ENCODE data around the gene GCNT2.
"Not testable (repeated sequence)": the region's sequence is repeated elsewhere in the genome, so short reads cannot be mapped to it uniquely, and the experiment has no call there.

GCNT2 gene

DNA sequence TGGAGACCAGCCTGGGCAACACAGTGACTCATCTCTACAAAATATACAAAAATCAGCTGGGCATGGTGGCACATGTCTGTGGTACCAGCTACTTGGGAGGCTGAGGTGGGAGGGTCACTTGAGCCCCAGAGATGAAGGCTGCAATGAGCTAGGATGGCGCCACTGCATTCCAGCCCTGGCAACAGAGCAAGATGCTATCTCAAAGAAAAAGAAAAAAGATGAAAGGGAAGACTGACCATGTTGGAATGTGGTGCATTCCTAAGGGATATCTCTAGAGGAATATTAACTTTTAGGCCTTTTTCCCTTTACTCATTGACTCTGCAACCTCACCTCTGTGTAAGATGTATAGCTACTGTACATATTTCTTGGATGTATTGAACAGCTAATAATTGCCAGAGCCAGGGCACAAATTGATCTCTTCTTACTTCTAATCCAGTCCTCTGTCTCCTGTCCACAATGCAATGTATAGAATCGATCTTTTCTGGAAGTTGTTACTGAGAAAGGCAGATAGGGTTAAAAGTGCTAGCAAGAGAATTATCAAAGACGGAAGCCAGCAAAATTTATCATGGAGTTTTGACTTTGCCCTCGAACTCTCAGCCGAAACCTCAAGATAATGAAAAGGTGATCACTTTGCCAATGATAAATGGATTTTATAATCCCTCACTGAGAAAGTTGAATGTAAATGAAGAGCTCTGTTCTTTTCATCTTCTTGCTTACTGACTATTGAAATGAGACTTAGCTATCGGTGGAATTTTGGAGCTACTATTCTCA lies 46.3 kb downstream of the GCNT2 start:
- H3K27me3 ChIP-seq (ENCODE audit: insufficient read depth, low read length), result no peaks in the 10 kb centered on the region
- H3K36me3 ChIP-seq (ENCODE audit: insufficient read depth, low read depth, low read length), result peaks cover 49% of the 10 kb centered on the region
- no peaks in the 10 kb centered on the region for H3K9me3 ChIP-seq (ENCODE audit: insufficient read depth, low read depth, low read length)
- no peak overlapping the region for H3K9ac ChIP-seq (ENCODE audit: low read depth, low read length)
- H3K4me1 ChIP-seq (ENCODE audit: insufficient read depth, low read length), result no peaks in the 10 kb centered on the region; the same call in 1 of the 2 replicates
- no peak overlapping the region for H3K4me3 ChIP-seq (ENCODE audit: low read length)
- H3K27ac ChIP-seq (ENCODE audit: low read length), result no peak overlapping the region

DNA sequence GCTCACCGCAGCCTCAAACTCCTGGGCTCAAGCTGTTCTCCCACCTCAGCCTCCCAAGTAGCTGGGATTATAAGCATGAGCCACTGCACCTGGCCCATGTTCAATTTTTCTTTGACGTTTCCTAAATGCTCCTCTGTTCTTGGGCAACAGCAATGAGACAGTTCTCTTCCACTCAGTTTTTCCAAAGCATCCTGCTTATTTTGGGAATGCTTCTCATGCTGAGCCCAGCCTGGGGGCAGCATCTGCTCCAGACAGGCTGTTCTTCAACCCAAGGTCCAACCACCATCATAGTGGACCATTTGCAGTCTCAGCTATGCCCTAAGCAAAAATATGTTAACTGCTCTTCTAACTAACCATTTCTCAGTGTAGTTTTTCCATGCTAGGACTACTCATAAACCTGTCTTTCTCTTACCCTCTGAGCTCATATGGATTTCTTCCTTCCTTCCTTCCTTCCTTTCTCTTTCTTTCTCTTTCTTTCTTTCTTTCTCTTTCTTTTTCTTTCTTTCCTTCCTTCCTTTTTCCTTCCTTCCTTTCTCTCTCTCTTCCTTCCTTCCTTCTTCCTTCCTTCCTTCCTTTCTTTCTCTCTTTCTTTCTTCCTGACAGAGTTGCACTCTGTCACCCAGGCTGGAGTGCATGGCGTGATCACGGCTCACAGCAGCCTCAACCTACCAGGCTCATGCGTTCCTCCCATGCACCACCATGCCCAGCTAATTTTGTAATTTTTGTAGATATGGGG lies 48.4 kb downstream of the GCNT2 start:
- H3K9ac ChIP-seq (ENCODE audit: low read depth, low read length), result no peak overlapping the region
- no peaks in the 10 kb centered on the region for H3K9me3 ChIP-seq (ENCODE audit: insufficient read depth, low read depth, low read length)
- H3K4me3 ChIP-seq (ENCODE audit: low read length), result no peak overlapping the region
- no peaks in the 10 kb centered on the region for H3K27me3 ChIP-seq (ENCODE audit: insufficient read depth, low read length)
- peaks cover 45% of the 10 kb centered on the region for H3K36me3 ChIP-seq (ENCODE audit: insufficient read depth, low read depth, low read length)
- peaks cover 12% of the 10 kb centered on the region for H3K4me1 ChIP-seq (ENCODE audit: insufficient read depth, low read length)
- H3K27ac ChIP-seq (ENCODE audit: low read length), result no peak overlapping the region

DNA sequence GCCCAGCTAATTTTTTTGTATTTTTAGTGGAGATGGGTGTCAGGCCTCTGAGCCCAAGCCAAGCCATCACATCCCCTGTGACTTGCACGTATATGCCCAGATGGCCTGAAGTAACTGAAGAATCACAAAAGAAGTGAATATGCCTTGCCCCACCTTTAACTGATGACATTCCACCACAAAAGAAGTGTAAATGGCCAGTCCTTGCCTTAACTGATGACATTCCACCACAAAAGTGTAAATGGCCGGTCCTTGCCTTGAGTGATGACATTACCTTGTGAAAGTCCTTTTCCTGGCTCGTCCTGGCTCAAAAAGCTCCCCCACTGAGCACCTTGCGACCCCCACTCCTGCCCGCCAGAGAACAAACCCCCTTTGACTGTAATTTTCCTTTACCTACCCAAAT lies 54.4 kb downstream of the GCNT2 start:
- H3K4me3 ChIP-seq (ENCODE audit: low read length); H3K27ac ChIP-seq (ENCODE audit: low read length); H3K9ac ChIP-seq (ENCODE audit: low read depth, low read length); H3K9me3 ChIP-seq (ENCODE audit: insufficient read depth, low read depth, low read length); H3K27me3 ChIP-seq (ENCODE audit: insufficient read depth, low read length): not testable (repeated sequence)
- H3K4me1 ChIP-seq (ENCODE audit: insufficient read depth, low read length), result peaks cover 24% of the 10 kb centered on the region
- H3K36me3 ChIP-seq (ENCODE audit: insufficient read depth, low read depth, low read length), result peaks cover 11% of the 10 kb centered on the region

DNA sequence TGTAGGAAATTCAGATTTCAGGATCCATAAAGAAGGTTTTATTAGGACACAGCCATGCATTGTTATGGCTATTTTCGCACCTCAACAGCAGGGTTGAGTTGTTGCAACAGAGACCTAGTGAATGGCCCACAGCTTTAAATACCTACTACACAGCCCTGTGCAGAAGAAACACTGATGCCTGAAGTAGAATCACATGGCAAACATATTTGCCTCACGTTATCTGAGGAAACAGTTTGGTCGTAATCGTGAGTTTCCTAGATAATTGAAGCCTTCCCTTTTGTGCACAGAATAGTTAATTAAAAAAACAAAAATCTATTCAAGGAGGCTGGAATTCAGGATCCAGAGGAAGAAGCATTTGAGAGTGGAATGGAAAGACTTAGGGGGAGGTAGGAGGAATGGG lies 55.1 kb downstream of the GCNT2 start:
- Histone ChIP-seq H3K36me3 (ENCODE audit: insufficient read depth, low read depth, low read length) (peaks cover 11% of the 10 kb centered on the region), H3K27me3 (ENCODE audit: insufficient read depth, low read length) (no peaks in the 10 kb centered on the region), H3K9ac (ENCODE audit: low read depth, low read length) (no peak overlapping the region), H3K4me3 (ENCODE audit: low read length) (no peak overlapping the region), H3K4me1 (ENCODE audit: insufficient read depth, low read length) (peaks cover 27% of the 10 kb centered on the region), H3K9me3 (ENCODE audit: insufficient read depth, low read depth, low read length) (no peaks in the 10 kb centered on the region), H3K27ac (ENCODE audit: low read length) (no peak overlapping the region)

DNA sequence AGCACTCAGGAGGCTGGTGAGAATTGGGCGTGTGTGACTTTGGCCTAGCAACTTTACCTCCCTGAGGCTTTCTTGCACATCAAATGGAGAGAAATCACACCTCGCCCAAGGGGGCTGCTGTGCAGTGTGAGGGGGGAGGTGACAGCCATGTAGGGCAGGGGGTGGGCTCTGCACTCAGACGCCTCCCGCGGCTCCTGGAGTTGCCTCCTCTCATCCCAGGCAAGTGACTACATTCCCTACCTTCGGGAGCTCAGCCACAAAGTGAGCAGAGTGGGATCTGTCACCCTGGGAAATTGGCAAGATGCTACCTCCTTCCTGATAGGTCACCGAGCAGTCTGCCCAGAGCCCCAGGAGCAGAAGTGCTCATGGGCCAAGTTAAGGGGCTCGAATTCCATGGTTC lies 56.0 kb downstream of the GCNT2 start:
- peaks cover 11% of the 10 kb centered on the region for H3K36me3 ChIP-seq (ENCODE audit: insufficient read depth, low read depth, low read length)
- H3K9me3 ChIP-seq (ENCODE audit: insufficient read depth, low read depth, low read length), result no peaks in the 10 kb centered on the region
- no peak overlapping the region for H3K9ac ChIP-seq (ENCODE audit: low read depth, low read length)
- H3K4me3 ChIP-seq (ENCODE audit: low read length), result no peak overlapping the region
- no peak overlapping the region for H3K27ac ChIP-seq (ENCODE audit: low read length)
- peaks cover 27% of the 10 kb centered on the region for H3K4me1 ChIP-seq (ENCODE audit: insufficient read depth, low read length)
- no peaks in the 10 kb centered on the region for H3K27me3 ChIP-seq (ENCODE audit: insufficient read depth, low read length)

DNA sequence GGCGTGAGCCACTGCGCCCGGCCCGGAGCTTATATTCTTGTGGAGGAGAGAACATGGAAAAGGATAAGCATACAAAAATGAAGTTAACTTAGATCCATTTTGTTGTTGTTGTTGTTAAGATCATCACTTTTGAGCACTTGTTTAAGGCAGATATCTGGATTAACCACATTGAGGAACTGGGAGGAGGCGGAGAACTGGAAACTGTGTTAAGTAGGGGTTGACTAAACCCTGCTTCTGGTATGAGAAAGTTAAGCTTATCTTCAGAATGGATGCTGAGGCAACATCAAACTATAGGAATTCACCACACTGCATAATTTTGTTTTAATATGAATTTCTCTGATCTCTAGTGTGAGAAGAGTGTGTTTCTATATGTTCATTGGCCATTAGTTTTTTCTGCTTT lies 57.6 kb downstream of the GCNT2 start:
- no peak overlapping the region for H3K27ac ChIP-seq (ENCODE audit: low read length)
- no peaks in the 10 kb centered on the region for H3K27me3 ChIP-seq (ENCODE audit: insufficient read depth, low read length)
- no peak overlapping the region for H3K4me3 ChIP-seq (ENCODE audit: low read length)
- no peaks in the 10 kb centered on the region for H3K9me3 ChIP-seq (ENCODE audit: insufficient read depth, low read depth, low read length)
- no peak overlapping the region for H3K9ac ChIP-seq (ENCODE audit: low read depth, low read length)
- peaks cover 8% of the 10 kb centered on the region for H3K36me3 ChIP-seq (ENCODE audit: insufficient read depth, low read depth, low read length)
- H3K4me1 ChIP-seq (ENCODE audit: insufficient read depth, low read length), result peaks cover 28% of the 10 kb centered on the region

DNA sequence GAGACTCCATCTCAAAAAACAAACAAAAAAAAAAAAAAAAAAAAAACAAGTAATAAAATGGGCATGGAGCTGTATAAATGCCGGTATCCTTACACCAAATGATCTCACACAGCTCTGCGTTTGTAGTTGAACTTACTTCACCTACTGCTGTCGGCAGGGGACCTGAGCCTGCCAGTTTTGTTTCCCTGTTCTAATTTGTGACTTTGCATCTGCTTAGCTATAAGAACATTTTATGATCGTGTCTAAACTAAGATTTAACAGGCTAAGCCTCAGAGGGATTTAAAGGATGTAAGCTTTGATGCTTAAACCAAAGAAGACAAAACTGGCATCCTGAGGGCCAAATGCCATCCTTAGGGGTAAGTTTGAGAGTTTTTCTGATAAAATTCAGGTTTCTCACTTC lies 58.7 kb downstream of the GCNT2 start:
- Histone ChIP-seq H3K9ac (ENCODE audit: low read depth, low read length) (no peak overlapping the region), H3K4me3 (ENCODE audit: low read length) (no peak overlapping the region), H3K36me3 (ENCODE audit: insufficient read depth, low read depth, low read length) (no peaks in the 10 kb centered on the region), H3K27ac (ENCODE audit: low read length) (no peak overlapping the region), H3K4me1 (ENCODE audit: insufficient read depth, low read length) (peaks cover 34% of the 10 kb centered on the region), H3K9me3 (ENCODE audit: insufficient read depth, low read depth, low read length) (no peaks in the 10 kb centered on the region), H3K27me3 (ENCODE audit: insufficient read depth, low read length) (no peaks in the 10 kb centered on the region)

DNA sequence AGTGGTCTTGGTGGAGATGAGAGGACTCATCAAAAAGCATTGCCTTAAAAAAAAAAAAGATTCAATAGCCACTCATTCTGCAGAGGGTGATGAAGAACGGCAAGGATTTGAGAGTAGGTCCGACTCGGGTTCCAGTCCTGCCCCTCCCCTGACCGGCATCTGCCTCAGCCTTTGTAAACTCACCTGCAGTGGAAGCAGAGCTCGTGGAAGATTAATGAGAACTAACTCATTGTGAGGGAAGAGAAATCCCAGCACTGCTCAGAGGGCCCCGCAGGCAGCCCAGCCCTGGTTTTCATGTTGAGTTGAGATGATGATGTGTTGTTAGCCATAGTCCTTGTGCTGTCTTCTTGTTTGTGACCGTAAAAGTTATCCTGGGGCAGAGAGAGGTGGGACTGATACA lies 59.4 kb downstream of the GCNT2 start:
- Histone ChIP-seq H3K9ac (ENCODE audit: low read depth, low read length) (no peak overlapping the region), H3K9me3 (ENCODE audit: insufficient read depth, low read depth, low read length) (no peaks in the 10 kb centered on the region), H3K27ac (ENCODE audit: low read length) (no peak overlapping the region), H3K36me3 (ENCODE audit: insufficient read depth, low read depth, low read length) (no peaks in the 10 kb centered on the region), H3K4me3 (ENCODE audit: low read length) (no peak overlapping the region), H3K4me1 (ENCODE audit: insufficient read depth, low read length) (peaks cover 38% of the 10 kb centered on the region), H3K27me3 (ENCODE audit: insufficient read depth, low read length) (no peaks in the 10 kb centered on the region)

DNA sequence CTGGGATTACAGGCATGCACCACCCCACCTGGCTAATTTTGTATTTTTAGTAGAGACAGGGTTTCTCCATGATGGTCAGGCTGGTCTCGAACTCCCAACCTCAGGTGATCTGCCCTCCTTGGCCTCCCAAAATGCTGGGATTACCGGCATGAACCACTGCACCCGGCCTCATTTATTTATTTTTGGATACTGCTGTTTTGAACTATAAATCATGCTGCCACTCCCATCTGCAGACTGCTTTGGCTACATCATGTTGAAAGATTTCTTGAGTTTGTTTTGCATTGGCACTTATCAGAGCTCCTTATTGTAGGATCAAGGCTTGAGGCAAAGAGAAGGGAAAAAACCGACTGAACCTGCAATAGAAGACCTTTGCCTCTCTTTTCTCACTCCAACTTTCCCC lies 60.3 kb downstream of the GCNT2 start:
- H3K9ac ChIP-seq (ENCODE audit: low read depth, low read length); H3K4me3 ChIP-seq (ENCODE audit: low read length); H3K9me3 ChIP-seq (ENCODE audit: insufficient read depth, low read depth, low read length); H3K27me3 ChIP-seq (ENCODE audit: insufficient read depth, low read length); H3K27ac ChIP-seq (ENCODE audit: low read length); H3K36me3 ChIP-seq (ENCODE audit: insufficient read depth, low read depth, low read length): not testable (repeated sequence)
- peaks cover 43% of the 10 kb centered on the region for H3K4me1 ChIP-seq (ENCODE audit: insufficient read depth, low read length)

DNA sequence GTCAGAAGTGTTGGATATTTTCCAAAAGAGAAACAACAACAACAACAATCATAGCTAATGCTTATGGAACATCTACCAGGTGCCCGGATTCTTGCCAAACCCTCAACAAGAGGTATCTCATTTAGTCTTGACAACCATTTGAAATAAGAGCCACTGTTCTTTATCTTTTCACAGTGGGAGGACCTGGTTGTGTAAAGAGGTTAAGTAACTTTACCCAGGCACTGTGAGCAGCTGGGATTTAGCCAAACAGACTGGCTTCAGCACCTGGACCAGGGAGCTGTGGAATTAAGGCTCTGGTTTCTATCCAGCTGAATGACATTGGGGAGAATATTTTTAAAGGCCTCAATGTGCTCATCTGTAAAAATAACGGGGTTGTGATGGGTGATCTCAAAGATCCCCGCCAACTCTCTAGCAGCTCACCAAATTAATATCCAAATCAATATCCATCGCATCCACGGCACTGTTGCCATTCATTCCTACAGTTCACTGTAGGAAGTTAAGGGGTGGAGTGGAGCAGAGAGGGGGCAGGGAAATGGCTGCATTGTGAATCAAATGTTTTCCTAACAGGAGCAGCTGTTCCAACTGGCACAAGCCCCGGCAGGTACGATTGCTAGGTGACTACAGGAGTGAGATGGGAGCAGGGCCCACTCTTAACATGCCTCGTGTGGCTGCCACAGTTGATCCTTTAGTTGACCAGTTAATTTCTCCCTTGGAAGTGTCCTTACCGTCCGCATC lies 61.8 kb downstream of the GCNT2 start:
- Histone ChIP-seq H3K4me1 (ENCODE audit: insufficient read depth, low read length) (peaks cover 43% of the 10 kb centered on the region), H3K36me3 (ENCODE audit: insufficient read depth, low read depth, low read length) (no peaks in the 10 kb centered on the region), H3K27me3 (ENCODE audit: insufficient read depth, low read length) (no peaks in the 10 kb centered on the region), H3K9ac (ENCODE audit: low read depth, low read length) (peak overlapping the region; percentile 57; the same call in 1 of the 2 replicates), H3K4me3 (ENCODE audit: low read length) (peak overlapping the region; percentile 56), H3K27ac (ENCODE audit: low read length) (peak overlapping the region; percentile 66), H3K9me3 (ENCODE audit: insufficient read depth, low read depth, low read length) (no peaks in the 10 kb centered on the region)

DNA sequence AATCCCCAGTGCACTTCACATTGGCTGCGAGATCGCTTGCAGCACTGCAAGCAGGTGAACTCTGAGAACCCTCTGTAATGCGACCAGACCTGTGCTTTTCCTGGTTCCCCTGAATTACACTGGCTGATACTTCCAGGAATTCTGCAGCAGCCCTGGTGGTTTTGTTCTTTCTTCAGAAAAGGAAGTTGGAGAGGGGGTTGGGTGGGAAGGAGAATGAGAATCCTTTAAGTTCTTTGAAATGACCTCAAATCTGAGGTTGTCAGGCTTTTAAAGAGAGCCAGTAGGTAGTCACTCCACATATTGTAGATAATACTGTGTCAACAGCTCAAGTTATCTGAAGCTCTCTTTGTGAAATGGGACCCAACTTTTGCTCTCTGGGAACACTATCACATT lies 62.4 kb downstream of the GCNT2 start:
- H3K27ac ChIP-seq (ENCODE audit: low read length), result peak overlapping the region; percentile 66
- peaks cover 48% of the 10 kb centered on the region for H3K4me1 ChIP-seq (ENCODE audit: insufficient read depth, low read length)
- peak overlapping the region; percentile 57; the same call in 1 of the 2 replicates for H3K9ac ChIP-seq (ENCODE audit: low read depth, low read length)

More for the DNA sequence above, 62.4 kb downstream of the GCNT2 start:
- Histone ChIP-seq H3K9me3 (ENCODE audit: insufficient read depth, low read depth, low read length) (no peaks in the 10 kb centered on the region), H3K36me3 (ENCODE audit: insufficient read depth, low read depth, low read length) (no peaks in the 10 kb centered on the region), H3K4me3 (ENCODE audit: low read length) (peak overlapping the region; percentile 56), H3K27me3 (ENCODE audit: insufficient read depth, low read length) (no peaks in the 10 kb centered on the region)
